SK-MEL-5 (cell line): ENCODE results near the gene ATP6V0B. TPM values are rescaled to one million over a fixed set of nuclear protein-coding genes. Genes with fewer than 3 reads are reported as not detected.
A peak's percentile ranks its signal among the peaks of the same experiment; 100 is the strongest.

Source experiments
- DNase-seq: peaks from one replicate; pipeline ENCODE4 v3.0.0-alpha.2; 2016; ENCODE audit warnings: low read depth, low spot score
- in situ Hi-C: cut with HindIII; loops from 2 replicates; pipeline ENCODE4 v1.10.0; 2016; ENCODE audit warnings: low sequenced_read_pairs, high pct_unique_total_duplicates, low pct_unique_long_range_greater_than_20kb
- polyA plus RNA-seq, 2 experiments: library from polyadenylated mRNA; depleted of rRNA; stranded (reverse); fragments of >200 nt; gene quantifications; 2 replicates each; pipeline ENCODE4 v1.2.3, GENCODE V29; 2015
- total RNA-seq: library from RNA; depleted of rRNA; stranded (reverse); fragments of >200 nt; shearing (Covaris generic); gene quantifications from 2 replicates; pipeline ENCODE4 v1.2.3, GENCODE V29; 2014; rRNA removed

ATP6V0B gene
- 420 and 460 TPM in 2 replicates for total RNA-seq
- polyA plus RNA-seq (2015; cell fraction: cytosol; rRNA removed), result 324 and 385 TPM in 2 replicates
- 208 and 233 TPM in 2 replicates for polyA plus RNA-seq (2015; cell fraction: nucleus; rRNA removed)

DNA sequence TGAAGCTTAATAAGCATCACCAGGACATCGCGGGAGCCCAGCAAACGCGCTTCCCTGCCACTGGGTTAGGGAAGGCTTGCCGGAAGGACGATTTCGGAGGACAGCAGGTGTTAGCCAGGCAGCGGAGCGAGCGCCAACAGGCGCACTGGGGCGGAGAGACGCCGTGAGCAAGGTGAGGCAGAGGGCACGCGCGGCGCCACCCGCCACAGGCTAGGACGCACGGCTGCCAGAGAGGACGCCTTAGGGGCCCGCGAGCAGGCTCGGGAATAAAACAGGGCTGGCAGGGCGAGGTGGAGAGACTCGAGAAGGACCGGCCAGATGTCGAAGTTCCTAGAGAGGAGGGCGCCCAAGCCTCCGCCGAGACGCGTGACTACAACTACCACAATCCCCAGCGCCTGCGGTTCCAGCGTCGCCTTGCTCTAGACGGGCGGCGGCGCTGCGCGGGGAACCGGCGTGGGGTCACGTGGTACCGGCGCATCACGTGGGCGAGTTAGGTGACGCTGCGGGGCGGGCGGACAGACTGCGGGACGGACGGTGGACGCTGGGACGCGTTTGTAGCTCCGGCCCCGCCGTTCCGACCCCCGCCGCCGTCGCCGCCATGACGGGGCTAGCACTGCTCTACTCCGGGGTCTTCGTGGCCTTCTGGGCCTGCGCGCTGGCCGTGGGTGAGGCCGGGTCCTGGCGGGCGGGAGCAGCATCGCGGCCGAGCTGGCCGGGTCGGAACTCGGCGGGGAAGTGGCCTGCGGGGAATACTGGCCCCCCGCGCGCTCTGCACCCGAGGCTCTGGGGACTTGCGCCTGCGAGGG, at the start of gene ATP6V0B:
Gene ATP6V0B (plus strand): TSS at position 518 of the 806 bp plus-strand sequence. CDS start 81 bp downstream, at position 599.
- DNase-seq, result peak; percentile 92
- in situ Hi-C loops, result no loop called here

DNA sequence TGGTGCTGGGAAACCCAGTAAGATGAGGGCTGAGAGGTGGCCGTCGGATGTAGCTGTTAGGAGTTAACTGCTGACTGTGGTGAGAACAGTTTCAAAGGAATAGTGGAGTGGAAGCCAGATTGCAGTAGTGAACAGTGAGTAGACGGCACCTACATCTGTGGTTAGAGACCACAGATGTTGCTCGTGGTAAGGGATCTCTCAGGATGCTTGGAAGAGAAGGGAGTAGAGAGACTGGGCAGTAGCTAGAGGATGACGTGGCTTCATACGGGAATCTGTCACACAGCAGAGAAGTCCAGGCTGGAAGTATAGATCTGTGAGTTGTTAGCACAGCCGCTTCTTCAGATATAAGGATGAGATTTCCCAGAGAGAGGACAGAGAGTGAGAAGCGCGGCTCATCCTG, 48.9 kb upstream of the ATP6V0B start:
- in situ Hi-C loops, result no loop called here
- DNase-seq, result no peak

GRCh38 chr1:43930168-43930948, 44.4 kb upstream of the ATP6V0B start:
- in situ Hi-C loops, result no loop called here
- DNase-seq, result peak; percentile 29

GRCh38 chr1:43930949-43931275, 43.8 kb upstream of the ATP6V0B start:
- no peak for DNase-seq
- in situ Hi-C loops, result no loop called here

- in situ Hi-C loops, result no loop called here
- DNase-seq, result no peak
These were observed 42.8 kb upstream of the ATP6V0B start for GRCh38 chr1:43931711-43932660.

- in situ Hi-C loops, result no loop called here
- DNase-seq, result no peak
These were observed 41.9 kb upstream of the ATP6V0B start for GRCh38 chr1:43932786-43933385.

- DNase-seq, result no peak
- in situ Hi-C loops, result no loop called here
These were observed 41.2 kb upstream of the ATP6V0B start, which contains the start of gene ARTN for GRCh38 chr1:43933386-43934100. TSS of gene ARTN (plus strand) at chr1:43933801. CDS start at chr1:43935657, 1,856 bp downstream.

DNA sequence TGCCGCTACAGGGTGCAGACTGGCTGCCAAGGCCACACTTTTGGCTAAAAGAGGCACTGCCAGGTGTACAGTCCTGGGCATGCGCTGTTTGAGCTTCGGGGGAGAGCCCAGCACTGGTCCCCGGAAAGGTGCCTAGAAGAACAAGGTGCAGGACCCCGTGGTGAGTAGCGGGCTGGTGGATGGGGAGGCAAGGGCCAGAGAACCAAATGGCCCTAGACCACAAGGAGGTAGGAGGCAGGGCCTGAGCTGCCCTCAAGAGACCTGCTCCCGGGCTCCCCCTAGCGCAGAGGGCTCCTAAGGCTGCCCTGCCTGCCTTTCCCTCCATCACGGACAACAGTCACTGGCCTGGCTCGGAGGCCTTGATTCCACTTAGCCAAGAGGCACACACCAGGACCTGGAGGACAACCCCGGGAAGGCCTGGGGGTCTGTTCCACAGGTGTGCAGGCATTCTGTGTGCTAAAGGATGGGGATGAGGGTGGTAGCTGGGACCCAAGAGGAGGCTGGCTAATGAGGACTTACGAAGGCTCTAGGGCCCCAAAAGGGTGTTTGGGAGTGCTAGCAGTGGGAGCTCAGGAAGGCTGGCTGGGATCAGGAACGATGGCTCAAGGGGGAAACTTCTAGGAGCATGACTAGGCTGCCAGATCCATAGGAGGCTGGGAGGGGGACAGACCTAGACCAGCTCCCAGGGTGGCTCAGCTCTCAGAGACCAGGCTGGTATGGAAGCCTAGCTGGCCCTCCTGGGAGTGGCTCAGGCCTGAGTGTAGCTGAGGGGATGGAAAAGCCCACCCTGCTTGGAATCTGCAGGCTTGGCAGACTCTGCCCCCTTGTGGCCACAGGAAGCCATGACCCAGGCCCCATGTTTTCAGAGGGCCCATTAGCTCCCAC, 40.4 kb upstream of the ATP6V0B start:
- in situ Hi-C loops, result no loop called here

GRCh38 chr1:43934986-43935324, 39.8 kb upstream of the ATP6V0B start:
- in situ Hi-C loops, result no loop called here
- DNase-seq, result no peak

More for the DNA sequence above, 40.4 kb upstream of the ATP6V0B start:
- DNase-seq, result peak; percentile 67

DNA sequence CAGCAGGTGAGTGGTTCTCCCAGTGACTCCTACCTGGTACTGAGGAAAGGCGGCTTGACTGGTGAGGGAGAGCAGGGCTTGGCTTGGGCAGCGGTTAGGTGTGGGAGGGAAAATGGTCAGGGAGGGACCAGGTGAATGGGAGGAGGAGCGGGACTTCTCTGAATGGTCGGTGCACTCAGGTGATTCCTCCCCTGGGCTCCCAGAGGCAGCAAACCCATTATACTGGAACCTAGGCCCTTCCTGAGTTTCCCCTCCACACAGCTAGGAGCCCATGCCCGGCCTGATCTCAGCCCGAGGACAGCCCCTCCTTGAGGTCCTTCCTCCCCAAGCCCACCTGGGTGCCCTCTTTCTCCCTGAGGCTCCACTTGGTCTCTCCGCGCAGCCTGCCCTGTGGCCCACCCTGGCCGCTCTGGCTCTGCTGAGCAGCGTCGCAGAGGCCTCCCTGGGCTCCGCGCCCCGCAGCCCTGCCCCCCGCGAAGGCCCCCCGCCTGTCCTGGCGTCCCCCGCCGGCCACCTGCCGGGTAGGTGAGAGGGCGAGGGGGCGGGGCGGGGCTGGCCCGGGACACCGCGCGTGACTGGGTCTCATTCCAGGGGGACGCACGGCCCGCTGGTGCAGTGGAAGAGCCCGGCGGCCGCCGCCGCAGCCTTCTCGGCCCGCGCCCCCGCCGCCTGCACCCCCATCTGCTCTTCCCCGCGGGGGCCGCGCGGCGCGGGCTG, 38.9 kb upstream of the ATP6V0B start:
- in situ Hi-C loops, result no loop called here
- no peak for DNase-seq

- in situ Hi-C loops, result no loop called here
- DNase-seq, result no peak
These were observed 38.2 kb upstream of the ATP6V0B start for GRCh38 chr1:43936431-43937151.

GRCh38 chr1:43937179-43937865, 37.4 kb upstream of the ATP6V0B start:
- DNase-seq, result no peak
- in situ Hi-C loops, result no loop called here

DNA sequence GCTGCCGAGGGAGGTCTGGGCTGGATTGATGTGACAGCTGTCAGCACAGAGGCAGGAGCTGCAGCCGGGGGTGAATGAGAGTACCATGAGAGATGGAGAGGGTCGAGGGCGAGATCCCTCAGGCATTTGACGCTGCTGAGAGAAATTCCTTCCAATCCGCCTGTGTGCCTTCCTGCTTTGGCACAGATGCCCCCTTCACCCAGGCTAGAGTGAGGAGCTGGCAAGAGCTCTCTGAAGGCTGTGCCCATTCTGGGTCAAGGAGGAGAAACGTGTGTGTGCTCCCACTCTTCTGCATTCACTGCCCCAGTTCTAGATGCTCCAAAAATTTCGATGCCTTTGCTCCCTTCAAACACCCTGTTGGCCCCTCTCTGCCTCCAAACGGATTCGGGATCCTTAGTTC, 36.4 kb upstream of the ATP6V0B start:
- in situ Hi-C loops, result no loop called here

GRCh38 chr1:43938892-43939587, 35.7 kb upstream of the ATP6V0B start:
- in situ Hi-C loops, result no loop called here
- DNase-seq, result no peak

More for the DNA sequence above, 36.4 kb upstream of the ATP6V0B start:
- no peak for DNase-seq
